Muscle layer of duodenum (tissue), 2 donors: ENCODE data around the gene TRPV5.

Source experiments
- H3K27ac ChIP-seq: one replicate; pipeline ENCODE4 v1.7.0; 2013; ENCODE audit warnings: mild to moderate bottlenecking, low read length
- H3K27me3 ChIP-seq: one replicate; pipeline ENCODE4 v1.7.0; 2013; ENCODE audit warnings: low read depth, mild to moderate bottlenecking, control low read depth, low read length
- H3K36me3 ChIP-seq, 2 donors: one replicate each; pipeline ENCODE4 v1.7.0; 2013; ENCODE audit warnings: low read length in 2 of 2, control low read depth in 1 of 2, mild to moderate bottlenecking in 1 of 2; ENCODE audit not compliant: insufficient read depth in 2 of 2, control insufficient read depth in 1 of 2
- H3K4me1 ChIP-seq, 2 donors: one replicate each; pipeline ENCODE4 v1.7.0; 2013; ENCODE audit warnings: low read length in 2 of 2, mild to moderate bottlenecking in 2 of 2, control low read depth in 1 of 2, moderate library complexity in 1 of 2; ENCODE audit not compliant: insufficient read depth in 2 of 2, control insufficient read depth in 1 of 2
- H3K4me3 ChIP-seq, 2 donors: one replicate each; pipeline ENCODE4 v1.7.0; 2013; ENCODE audit warnings: low read length in 2 of 2, low read depth in 1 of 2, mild to moderate bottlenecking in 1 of 2
- H3K9me3 ChIP-seq, 2 donors: one replicate each; pipeline ENCODE4 v1.7.0; 2013; ENCODE audit warnings: low read length in 2 of 2, control low read depth in 1 of 2, mild to moderate bottlenecking in 1 of 2; ENCODE audit not compliant: control insufficient read depth in 1 of 2
- donor health status: healthy.

TRPV5 gene

GRCh38 chr7:142873871-142874270 is 59.7 kb downstream of the TRPV5 start:
- Histone ChIP-seq H3K27ac (no peak overlapping the region), H3K27me3 (no peaks in the 10 kb centered on the region), H3K4me1 (no peaks in the 10 kb centered on the region), H3K36me3 (no peaks in the 10 kb centered on the region), H3K4me3 (no peak overlapping the region), H3K9me3 (no peaks in the 10 kb centered on the region)

GRCh38 chr7:142873281-142873784 is 60.2 kb downstream of the TRPV5 start:
- no peaks in the 10 kb centered on the region for H3K4me1 ChIP-seq
- no peak overlapping the region for H3K4me3 ChIP-seq
- no peaks in the 10 kb centered on the region for H3K9me3 ChIP-seq
- H3K27me3 ChIP-seq, result no peaks in the 10 kb centered on the region
- H3K27ac ChIP-seq, result no peak overlapping the region
- H3K36me3 ChIP-seq, result no peaks in the 10 kb centered on the region

GRCh38 chr7:142872106-142872675 is 61.4 kb downstream of the TRPV5 start:
- Histone ChIP-seq H3K27me3 (no peaks in the 10 kb centered on the region), H3K4me1 (no peaks in the 10 kb centered on the region), H3K36me3 (no peaks in the 10 kb centered on the region), H3K9me3 (no peaks in the 10 kb centered on the region), H3K27ac (no peak overlapping the region), H3K4me3 (no peak overlapping the region)

GRCh38 chr7:142871260-142872105 is 62.1 kb downstream of the TRPV5 start:
- no peak overlapping the region for H3K4me3 ChIP-seq
- H3K36me3 ChIP-seq, result no peaks in the 10 kb centered on the region
- H3K9me3 ChIP-seq, result no peaks in the 10 kb centered on the region
- no peaks in the 10 kb centered on the region for H3K4me1 ChIP-seq
- no peaks in the 10 kb centered on the region for H3K27me3 ChIP-seq
- no peak overlapping the region for H3K27ac ChIP-seq

GRCh38 chr7:142870566-142871259 is 62.8 kb downstream of the TRPV5 start:
- H3K9me3 ChIP-seq, result no peaks in the 10 kb centered on the region
- no peaks in the 10 kb centered on the region for H3K27me3 ChIP-seq
- H3K27ac ChIP-seq, result no peak overlapping the region
- no peaks in the 10 kb centered on the region for H3K4me1 ChIP-seq
- no peaks in the 10 kb centered on the region for H3K36me3 ChIP-seq
- H3K4me3 ChIP-seq, result no peak overlapping the region

- H3K36me3 ChIP-seq, result no peaks in the 10 kb centered on the region
- H3K9me3 ChIP-seq, result no peaks in the 10 kb centered on the region
- no peak overlapping the region for H3K4me3 ChIP-seq
- no peaks in the 10 kb centered on the region for H3K4me1 ChIP-seq
- no peaks in the 10 kb centered on the region for H3K27me3 ChIP-seq
- H3K27ac ChIP-seq, result no peak overlapping the region
Observed at GRCh38 chr7:142870147-142870559, 63.4 kb downstream of the TRPV5 start.

- Histone ChIP-seq H3K9me3 (no peaks in the 10 kb centered on the region), H3K4me1 (no peaks in the 10 kb centered on the region), H3K27me3 (no peaks in the 10 kb centered on the region), H3K4me3 (no peak overlapping the region), H3K36me3 (no peaks in the 10 kb centered on the region), H3K27ac (no peak overlapping the region)
Observed at GRCh38 chr7:142869434-142869833, 64.1 kb downstream of the TRPV5 start.

GRCh38 chr7:142868986-142869415 is 64.5 kb downstream of the TRPV5 start:
- no peaks in the 10 kb centered on the region for H3K27me3 ChIP-seq
- H3K9me3 ChIP-seq, result no peaks in the 10 kb centered on the region
- no peak overlapping the region for H3K4me3 ChIP-seq
- H3K27ac ChIP-seq, result no peak overlapping the region
- H3K4me1 ChIP-seq, result no peaks in the 10 kb centered on the region
- no peaks in the 10 kb centered on the region for H3K36me3 ChIP-seq

- H3K27me3 ChIP-seq, result no peaks in the 10 kb centered on the region
- H3K4me1 ChIP-seq, result no peaks in the 10 kb centered on the region
- no peaks in the 10 kb centered on the region for H3K9me3 ChIP-seq
- H3K27ac ChIP-seq, result no peak overlapping the region
- no peaks in the 10 kb centered on the region for H3K36me3 ChIP-seq
- no peak overlapping the region for H3K4me3 ChIP-seq
Observed at GRCh38 chr7:142868188-142868985, 65.2 kb downstream of the TRPV5 start.

GRCh38 chr7:142867398-142868187 is 66.0 kb downstream of the TRPV5 start:
- H3K4me1 ChIP-seq, result no peaks in the 10 kb centered on the region
- H3K9me3 ChIP-seq, result no peaks in the 10 kb centered on the region
- H3K27me3 ChIP-seq, result no peaks in the 10 kb centered on the region
- no peaks in the 10 kb centered on the region for H3K36me3 ChIP-seq
- H3K4me3 ChIP-seq, result no peak overlapping the region
- H3K27ac ChIP-seq, result no peak overlapping the region
